AG10803 (cell line): ENCODE measurements around the gene SHC2.
A peak's percentile ranks its signal among the peaks of the same experiment; 100 is the strongest.

Experiments
- DNase-seq: peaks from one replicate; pipeline ENCODE4 v3.0.0; 2010; ENCODE audit warnings: low read depth
- H3K4me3 ChIP-seq: 2 replicates; pipeline ENCODE4 v1.5.1; 2011; ENCODE audit warnings: mild to moderate bottlenecking, low read length, control low read depth
- CTCF ChIP-seq: conservative IDR thresholded peaks from 2 replicates; pipeline ENCODE4 v1.5.1; 2011; ENCODE audit warnings: mild to moderate bottlenecking, low read length, control low read depth, inconsistent platforms

The SHC2 gene

GRCh38 chr19:489418-490196 lies 28.8 kb upstream of the SHC2 start:
- TF ChIP-seq CTCF = 0 out of 2 replicates have a peak, but pooled peaks have one; percentile 7
- H3K4me3 ChIP-seq = peak overlapping the region; percentile 72
- DNase-seq = peak; percentile 59

GRCh38 chr19:488505-489417 lies 27.9 kb upstream of the SHC2 start:
- H3K4me3 ChIP-seq = peak overlapping the region; percentile 73
- TF ChIP-seq CTCF = no peak
- peak; percentile 95 for DNase-seq

GRCh38 chr19:485583-486236 lies 24.9 kb upstream of the SHC2 start:
- peak; percentile 35 for DNase-seq
- H3K4me3 ChIP-seq = no peak overlapping the region
- no peak for TF ChIP-seq CTCF

GRCh38 chr19:485077-485476 lies 24.2 kb upstream of the SHC2 start:
- no peak overlapping the region for H3K4me3 ChIP-seq
- no peak for DNase-seq
- TF ChIP-seq CTCF = no peak

- no peak for TF ChIP-seq CTCF
- no peak for DNase-seq
- no peak overlapping the region for H3K4me3 ChIP-seq
Observed at GRCh38 chr19:484494-484893, 23.7 kb upstream of the SHC2 start.

- no peak for TF ChIP-seq CTCF
Observed at GRCh38 chr19:483332-484072, 22.7 kb upstream of the SHC2 start.

More at GRCh38 chr19:483332-484072, 22.7 kb upstream of the SHC2 start:
- DNase-seq = no peak
- H3K4me3 ChIP-seq = no peak overlapping the region
